H9 (cell line): Measurements from ENCODE around the gene TERT. TPM values are rescaled to one million over a fixed set of nuclear protein-coding genes. Genes with fewer than 3 reads are reported as not detected.

Experiments
- DNase-seq: peaks from one replicate; pipeline ENCODE4 v3.0.0-alpha.2; 2017
- H2AFZ ChIP-seq: one replicate; pipeline ENCODE4 v1.6.1; 2013; ENCODE audit warnings: mild to moderate bottlenecking, low read length, control low read depth, moderate library complexity
- H2AK5ac ChIP-seq: 2 replicates; pipeline ENCODE4 v1.6.1; 2013; ENCODE audit warnings: low read length, control low read depth, mixed read lengths; ENCODE audit not compliant: insufficient read length
- H2BK120ac ChIP-seq: one replicate; pipeline ENCODE4 v1.6.1; 2013; ENCODE audit warnings: low read depth, mild to moderate bottlenecking, low read length, control low read depth, inconsistent platforms; ENCODE audit not compliant: poor library complexity, severe bottlenecking
- H2BK12ac ChIP-seq: 2 replicates; pipeline ENCODE4 v1.6.1; 2013; ENCODE audit warnings: low read length, control low read depth, mixed read lengths, low read depth; ENCODE audit not compliant: insufficient read length
- H2BK15ac ChIP-seq: 2 replicates; pipeline ENCODE4 v1.6.1; 2013; ENCODE audit warnings: low read depth, low read length, control low read depth
- H2BK20ac ChIP-seq: one replicate; pipeline ENCODE4 v1.6.1; 2013; ENCODE audit warnings: low read depth, mild to moderate bottlenecking, low read length, control low read depth, inconsistent platforms; ENCODE audit not compliant: poor library complexity, severe bottlenecking
- H2BK5ac ChIP-seq: 2 replicates; pipeline ENCODE4 v1.6.1; 2013; ENCODE audit warnings: low read length, control low read depth, mixed read lengths; ENCODE audit not compliant: insufficient read length
- H3K14ac ChIP-seq: 2 replicates; pipeline ENCODE4 v1.6.1; 2013; ENCODE audit warnings: low read length, control low read depth; ENCODE audit not compliant: insufficient read depth
- H3K18ac ChIP-seq: 2 replicates; pipeline ENCODE4 v1.6.1; 2013; ENCODE audit warnings: low read depth, mild to moderate bottlenecking, mixed read lengths, low read length, control low read depth; ENCODE audit not compliant: insufficient read length
- H3K23ac ChIP-seq: 2 replicates; pipeline ENCODE4 v1.6.1; 2013; ENCODE audit warnings: low read length, control low read depth, mixed read lengths, low read depth; ENCODE audit not compliant: insufficient read length
- H3K23me2 ChIP-seq: 2 replicates; pipeline ENCODE4 v1.6.1; 2013; ENCODE audit warnings: low read depth, mild to moderate bottlenecking, mixed read lengths, low read length, control low read depth; ENCODE audit not compliant: insufficient read length, poor library complexity, severe bottlenecking
- H3K27ac ChIP-seq: 2 replicates; pipeline ENCODE4 v1.5.1; 2013; ENCODE audit warnings: low read length, control low read depth, mixed read lengths, low read depth; ENCODE audit not compliant: insufficient read length
- H3K27me3 ChIP-seq: 2 replicates; pipeline ENCODE4 v1.6.1; 2013; ENCODE audit warnings: low read length, control low read depth, inconsistent platforms; ENCODE audit not compliant: insufficient read depth
- H3K4ac ChIP-seq: 2 replicates; pipeline ENCODE4 v1.6.1; 2013; ENCODE audit warnings: low read depth, mild to moderate bottlenecking, control low read depth, inconsistent platforms, low read length, moderate library complexity
- H3K4me1 ChIP-seq: 2 replicates; pipeline ENCODE4 v1.6.1; 2013; ENCODE audit warnings: low read length, control low read depth, inconsistent platforms; ENCODE audit not compliant: insufficient read depth
- H3K4me2 ChIP-seq: 2 replicates; pipeline ENCODE4 v1.6.1; 2013; ENCODE audit warnings: low read length, control low read depth, mixed read lengths; ENCODE audit not compliant: insufficient read length, insufficient read depth
- H3K56ac ChIP-seq: 2 replicates; pipeline ENCODE4 v1.6.1; 2013; ENCODE audit warnings: low read depth, mild to moderate bottlenecking, mixed read lengths, low read length, control low read depth; ENCODE audit not compliant: insufficient read length
- H3K79me1 ChIP-seq: 2 replicates; pipeline ENCODE4 v1.6.1; 2013; ENCODE audit warnings: low read depth, mild to moderate bottlenecking, moderate library complexity, low read length, control low read depth, inconsistent platforms; ENCODE audit not compliant: insufficient read depth, poor library complexity, severe bottlenecking
- H3K79me2 ChIP-seq: 2 replicates; pipeline ENCODE4 v1.6.1; 2013; ENCODE audit warnings: low read length, control low read depth, inconsistent platforms; ENCODE audit not compliant: insufficient read depth
- H3K9ac ChIP-seq: 2 replicates; pipeline ENCODE4 v1.6.1; 2013; ENCODE audit warnings: low read length, control low read depth, mixed read lengths; ENCODE audit not compliant: insufficient read length; ENCODE audit errors: extremely low read depth
- H3K9me3 ChIP-seq: one replicate; pipeline ENCODE4 v1.6.1; 2013; ENCODE audit warnings: low read depth, low read length, inconsistent platforms; ENCODE audit not compliant: control insufficient read depth
- H3T11ph ChIP-seq: one replicate; pipeline ENCODE4 v1.6.1; 2013; ENCODE audit warnings: mild to moderate bottlenecking, low read length, control low read depth, inconsistent platforms
- H4K20me1 ChIP-seq: one replicate; pipeline ENCODE4 v1.6.1; 2013; ENCODE audit not compliant: control insufficient read depth, insufficient read length, insufficient read depth
- H4K5ac ChIP-seq: 2 replicates; pipeline ENCODE4 v1.6.1; 2013; ENCODE audit warnings: low read depth, mild to moderate bottlenecking, mixed read lengths, low read length, control low read depth; ENCODE audit not compliant: insufficient read length
- H4K8ac ChIP-seq: replicated peaks from 2 replicates; pipeline ENCODE4 v1.6.1; 2013; ENCODE audit warnings: low read length, control low read depth, mixed read lengths, low read depth; ENCODE audit not compliant: insufficient read length
- H4K91ac ChIP-seq: 2 replicates; pipeline ENCODE4 v1.6.1; 2013; ENCODE audit warnings: low read depth, mild to moderate bottlenecking, moderate library complexity, mixed read lengths, low read length, control low read depth; ENCODE audit not compliant: insufficient read length
- H3K27ac Mint-ChIP-seq, 3 experiments: 2 replicates in 2 of 3; 3 replicates in 1 of 3; pipeline ENCODE4 v1.8.0; 2020 to 2021; ENCODE audit warnings: mixed read lengths in 3 of 3, mild to moderate bottlenecking in 1 of 3, moderate library complexity in 1 of 3
- H3K27me3 Mint-ChIP-seq: 2 replicates; pipeline ENCODE4 v1.8.0; 2021; ENCODE audit warnings: low read depth, mild to moderate bottlenecking, moderate library complexity, mixed read lengths
- H3K36me3 Mint-ChIP-seq, 3 experiments: 2 replicates in 2 of 3; 3 replicates in 1 of 3; pipeline ENCODE4 v1.8.0; 2020 to 2021; ENCODE audit warnings: low read depth in 3 of 3, mixed read lengths in 3 of 3; ENCODE audit not compliant: insufficient read depth in 1 of 3
- H3K4me1 Mint-ChIP-seq, 2 experiments: 2 replicates each; pipeline ENCODE4 v1.8.0; 2020; ENCODE audit warnings: mixed read lengths in 2 of 2
- H3K4me3 Mint-ChIP-seq, 2 experiments: 2 replicates in 1 of 2; 3 replicates in 1 of 2; pipeline ENCODE4 v1.8.0; 2020 to 2021; ENCODE audit warnings: mild to moderate bottlenecking in 2 of 2, mixed read lengths in 2 of 2, moderate library complexity in 1 of 2
- H3K9me3 Mint-ChIP-seq, 2 experiments: 2 replicates in 1 of 2; 3 replicates in 1 of 2; pipeline ENCODE4 v1.8.0; 2020; ENCODE audit warnings: mild to moderate bottlenecking in 2 of 2, mixed read lengths in 2 of 2, moderate library complexity in 1 of 2
- CTCF ChIP-seq: fragments of 200-600 bp; sonication (generic); conservative IDR thresholded peaks from 3 replicates; pipeline ENCODE4 v1.8.0; 2021; ENCODE audit warnings: antibody characterized with exemption, mild to moderate bottlenecking
- WGBS: extraction: QIAGEN DNeasy Blood & Tissue Kit; methylation state at CpG from one replicate; pipeline ENCODE4 v1.1.7; 2013; ENCODE audit warnings: missing lambda C conversion rate, low lambda C conversion rate, mixed read lengths; ENCODE audit not compliant: insufficient read length; ENCODE audit errors: extremely low coverage; 5-methylcytosine and 5-hydroxymethylcytosine counted together
- total RNA-seq: library from RNA; stranded (reverse); gene quantifications from 2 replicates; pipeline ENCODE4 v1.2.1, GENCODE V29; 2021

TERT gene
- total RNA-seq, 1 experiment from 2014 or later = 15.5 TPM

- Mint-ChIP-seq H3K9me3 (peaks cover 0 to 6% of the 10 kb centered on the region in 2 experiments; a peak in 2 of 5 replicates), H3K4me1 (peaks cover 9 to 16% of the 10 kb centered on the region in 2 experiments), H3K36me3 (no peaks in the 10 kb centered on the region), H3K27ac (no peak overlapping the region), H3K4me3 (no peak overlapping the region), H3K27me3 (peaks cover 8% of the 10 kb centered on the region)
- no peak overlapping the region for H3K9ac ChIP-seq
- no peaks in the 10 kb centered on the region for H3K79me1 ChIP-seq
- H4K20me1 ChIP-seq = peaks cover 3% of the 10 kb centered on the region
- H4K91ac ChIP-seq = no peak overlapping the region
- DNase-seq = no peak
- no peaks in the 10 kb centered on the region for H3K27me3 ChIP-seq
- H3K14ac ChIP-seq = no peak overlapping the region
- TF ChIP-seq CTCF = no peak
- H3K4me1 ChIP-seq = no peaks in the 10 kb centered on the region
- H2BK20ac ChIP-seq = no peak overlapping the region
- H3T11ph ChIP-seq = no peak overlapping the region
- no peak overlapping the region for H2AK5ac ChIP-seq
- no peak overlapping the region for H4K5ac ChIP-seq
- H2BK15ac ChIP-seq = no peak overlapping the region
- no peak overlapping the region for H3K4me2 ChIP-seq
- no peak overlapping the region for H3K56ac ChIP-seq
- no peak overlapping the region for H4K8ac ChIP-seq
- no peak overlapping the region for H2AFZ ChIP-seq
- no peaks in the 10 kb centered on the region for H3K9me3 ChIP-seq
- H3K27ac ChIP-seq = no peak overlapping the region
- no peak overlapping the region for H3K4ac ChIP-seq
- H3K23ac ChIP-seq = no peak overlapping the region
- H2BK120ac ChIP-seq = no peak overlapping the region
- no peak overlapping the region for H2BK12ac ChIP-seq
- no peaks in the 10 kb centered on the region for H3K23me2 ChIP-seq
- H3K18ac ChIP-seq = no peak overlapping the region
- WGBS = no CpG with 5 or more reads among the region's 17 CpGs
- H3K79me2 ChIP-seq = no peaks in the 10 kb centered on the region
- no peak overlapping the region for H2BK5ac ChIP-seq
Observed at GRCh38 chr5:1208221-1208742, 86.6 kb downstream of the TERT start.
